ENCODE results near the gene PLPPR1.

PLPPR1 gene

GRCh38 chr9:101247297-101247696 is 218.8 kb downstream of the PLPPR1 start:
- Histone ChIP-seq H2AFZ (ENCODE audit: low read length) (no peak overlapping the region), H3K36me3 (ENCODE audit: insufficient read depth, low read length) (no peaks in the 10 kb centered on the region), H4K20me1 (ENCODE audit: insufficient read depth, low read length) (no peaks in the 10 kb centered on the region), H3K9me2 (ENCODE audit: low read depth, low read length) (no peaks in the 10 kb centered on the region), H3K27me3 (ENCODE audit: insufficient read depth, low read length) (no peaks in the 10 kb centered on the region), H3K4me1 (ENCODE audit: insufficient read depth, low read length, severe bottlenecking) (no peaks in the 10 kb centered on the region), H3K4me2 (ENCODE audit: low read length) (no peak overlapping the region), H3K9me3 (ENCODE audit: low read length) (no peaks in the 10 kb centered on the region), H3K4me3 (ENCODE audit: low read depth, low read length, poor library complexity, severe bottlenecking) (no peak overlapping the region), H3F3A (ENCODE audit: insufficient read depth, low read length) (no peaks in the 10 kb centered on the region), H3K9ac (ENCODE audit: low read length) (no peak overlapping the region), H3K27ac (ENCODE audit: low read depth, low read length, poor library complexity, severe bottlenecking) (no peak overlapping the region), H3K79me2 (ENCODE audit: insufficient read depth, low read length) (no peaks in the 10 kb centered on the region)
- no peak for TF ChIP-seq CTCF (IDR thresholded peaks at IDR 0.05; ENCODE audit: low read length)
- no peak for TF ChIP-seq EZH2 (IDR thresholded peaks at IDR 0.05; ENCODE audit: borderline replicate concordance, low read length)

- TF ChIP-seq EZH2 (IDR thresholded peaks at IDR 0.05; ENCODE audit: borderline replicate concordance, low read length) (no peak), CTCF (IDR thresholded peaks at IDR 0.05; ENCODE audit: low read length) (no peak)
- Histone ChIP-seq H3K4me2 (ENCODE audit: low read length) (no peak overlapping the region), H2AFZ (ENCODE audit: low read length) (no peak overlapping the region), H3K27me3 (ENCODE audit: insufficient read depth, low read length) (no peaks in the 10 kb centered on the region), H3K9me3 (ENCODE audit: low read length) (no peaks in the 10 kb centered on the region), H3K36me3 (ENCODE audit: insufficient read depth, low read length) (no peaks in the 10 kb centered on the region), H3F3A (ENCODE audit: insufficient read depth, low read length) (no peaks in the 10 kb centered on the region), H4K20me1 (ENCODE audit: insufficient read depth, low read length) (no peaks in the 10 kb centered on the region), H3K27ac (ENCODE audit: low read depth, low read length, poor library complexity, severe bottlenecking) (no peak overlapping the region), H3K4me1 (ENCODE audit: insufficient read depth, low read length, severe bottlenecking) (no peaks in the 10 kb centered on the region), H3K4me3 (ENCODE audit: low read depth, low read length, poor library complexity, severe bottlenecking) (no peak overlapping the region), H3K9me2 (ENCODE audit: low read depth, low read length) (no peaks in the 10 kb centered on the region), H3K9ac (ENCODE audit: low read length) (no peak overlapping the region), H3K79me2 (ENCODE audit: insufficient read depth, low read length) (no peaks in the 10 kb centered on the region)
These were observed 226.4 kb downstream of the PLPPR1 start for GRCh38 chr9:101254733-101255433.

GRCh38 chr9:101264727-101265126 is 236.2 kb downstream of the PLPPR1 start:
- Histone ChIP-seq H3K36me3 (ENCODE audit: insufficient read depth, low read length) (no peaks in the 10 kb centered on the region), H2AFZ (ENCODE audit: low read length) (no peak overlapping the region), H3K27ac (ENCODE audit: low read depth, low read length, poor library complexity, severe bottlenecking) (no peak overlapping the region), H3K27me3 (ENCODE audit: insufficient read depth, low read length) (no peaks in the 10 kb centered on the region), H3K4me2 (ENCODE audit: low read length) (no peak overlapping the region), H3K9me2 (ENCODE audit: low read depth, low read length) (no peaks in the 10 kb centered on the region), H3K79me2 (ENCODE audit: insufficient read depth, low read length) (no peaks in the 10 kb centered on the region), H3F3A (ENCODE audit: insufficient read depth, low read length) (no peaks in the 10 kb centered on the region), H4K20me1 (ENCODE audit: insufficient read depth, low read length) (no peaks in the 10 kb centered on the region), H3K4me3 (ENCODE audit: low read depth, low read length, poor library complexity, severe bottlenecking) (no peak overlapping the region), H3K4me1 (ENCODE audit: insufficient read depth, low read length, severe bottlenecking) (no peaks in the 10 kb centered on the region), H3K9me3 (ENCODE audit: low read length) (no peaks in the 10 kb centered on the region), H3K9ac (ENCODE audit: low read length) (no peak overlapping the region)
- TF ChIP-seq CTCF (IDR thresholded peaks at IDR 0.05; ENCODE audit: low read length) (no peak), EZH2 (IDR thresholded peaks at IDR 0.05; ENCODE audit: borderline replicate concordance, low read length) (no peak)

Measured in OCI-LY1 (cell line).